ENCODE results near the gene EDDM13. TPM values are rescaled to one million over a fixed set of nuclear protein-coding genes. Genes with fewer than 3 reads are reported as not detected.

The EDDM13 gene
- total and polyA plus RNA-seq, 2 of the 13 experiments (the other 11 are each of a cell fraction or from before 2014, with no cell fraction given) = not detected

GRCh38 chr19:56290104-56290503 lies 17.6 kb downstream of the EDDM13 start (continued):
- TF ChIP-seq, protein P1, sequence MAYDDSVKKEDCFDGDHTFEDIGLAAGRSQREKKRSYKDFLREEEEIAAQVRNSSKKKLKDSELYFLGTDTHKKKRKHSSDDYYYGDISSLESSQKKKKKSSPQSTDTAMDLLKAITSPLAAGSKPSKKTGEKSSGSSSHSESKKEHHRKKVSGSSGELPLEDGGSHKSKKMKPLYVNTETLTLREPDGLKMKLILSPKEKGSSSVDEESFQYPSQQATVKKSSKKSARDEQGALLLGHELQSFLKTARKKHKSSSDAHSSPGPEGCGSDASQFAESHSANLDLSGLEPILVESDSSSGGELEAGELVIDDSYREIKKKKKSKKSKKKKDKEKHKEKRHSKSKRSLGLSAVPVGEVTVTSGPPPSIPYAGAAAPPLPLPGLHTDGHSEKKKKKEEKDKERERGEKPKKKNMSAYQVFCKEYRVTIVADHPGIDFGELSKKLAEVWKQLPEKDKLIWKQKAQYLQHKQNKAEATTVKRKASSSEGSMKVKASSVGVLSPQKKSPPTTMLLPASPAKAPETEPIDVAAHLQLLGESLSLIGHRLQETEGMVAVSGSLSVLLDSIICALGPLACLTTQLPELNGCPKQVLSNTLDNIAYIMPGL (CRISPR knock-in tag; IDR thresholded peaks at IDR 0.05; ENCODE audit: borderline replicate concordance in 1 of 2, low read depth in 1 of 2) = no peak
- TF ChIP-seq MED1 (CRISPR knock-in tag; IDR thresholded peaks at IDR 0.05) = no peak
- TF ChIP-seq IKZF1 (IDR thresholded peaks at IDR 0.05) = no peak
- no peak for TF ChIP-seq KLF9 (CRISPR knock-in tag; IDR thresholded peaks at IDR 0.05; ENCODE audit: low read depth)
- TF ChIP-seq ZNF335 (CRISPR knock-in tag; IDR thresholded peaks at IDR 0.05) = no peak
- TF ChIP-seq, protein P2, sequence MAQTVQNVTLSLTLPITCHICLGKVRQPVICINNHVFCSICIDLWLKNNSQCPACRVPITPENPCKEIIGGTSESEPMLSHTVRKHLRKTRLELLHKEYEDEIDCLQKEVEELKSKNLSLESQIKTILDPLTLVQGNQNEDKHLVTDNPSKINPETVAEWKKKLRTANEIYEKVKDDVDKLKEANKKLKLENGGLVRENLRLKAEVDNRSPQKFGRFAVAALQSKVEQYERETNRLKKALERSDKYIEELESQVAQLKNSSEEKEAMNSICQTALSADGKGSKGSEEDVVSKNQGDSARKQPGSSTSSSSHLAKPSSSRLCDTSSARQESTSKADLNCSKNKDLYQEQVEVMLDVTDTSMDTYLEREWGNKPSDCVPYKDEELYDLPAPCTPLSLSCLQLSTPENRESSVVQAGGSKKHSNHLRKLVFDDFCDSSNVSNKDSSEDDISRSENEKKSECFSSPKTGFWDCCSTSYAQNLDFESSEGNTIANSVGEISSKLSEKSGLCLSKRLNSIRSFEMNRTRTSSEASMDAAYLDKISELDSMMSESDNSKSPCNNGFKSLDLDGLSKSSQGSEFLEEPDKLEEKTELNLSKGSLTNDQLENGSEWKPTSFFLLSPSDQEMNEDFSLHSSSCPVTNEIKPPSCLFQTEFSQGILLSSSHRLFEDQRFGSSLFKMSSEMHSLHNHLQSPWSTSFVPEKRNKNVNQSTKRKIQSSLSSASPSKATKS (CRISPR knock-in tag; IDR thresholded peaks at IDR 0.05) = no peak
- TF ChIP-seq GZF1 (CRISPR knock-in tag; IDR thresholded peaks at IDR 0.05) = no peak
- TF ChIP-seq ZNF746 (CRISPR knock-in tag; IDR thresholded peaks at IDR 0.05) = no peak
- TF ChIP-seq TRIM22 (IDR thresholded peaks at IDR 0.05) = no peak
- TF ChIP-seq ATAD3A (CRISPR knock-in tag; IDR thresholded peaks at IDR 0.05) = no peak
- no peak for TF ChIP-seq ZNF280B (CRISPR knock-in tag; IDR thresholded peaks at IDR 0.05; ENCODE audit: borderline replicate concordance)
- no peak for TF ChIP-seq FUBP1 (CRISPR knock-in tag; IDR thresholded peaks at IDR 0.05; ENCODE audit: borderline replicate concordance)
